Sciatic nerve (tissue), 2 donors: ENCODE data around the gene FAM120A. TPM values are rescaled to one million over a fixed set of nuclear protein-coding genes. Genes with fewer than 3 reads are reported as not detected.
"Not testable (repeated sequence)": the region's sequence is repeated elsewhere in the genome, so short reads cannot be mapped to it uniquely, and the experiment has no call there.

Experiments
- ATAC-seq: fragments of 200-7000 bp; cut with Tn5 transposase; one replicate; pipeline ENCODE4 v1.9.1; 2020; ENCODE audit warnings: mild to moderate bottlenecking, moderate library complexity
- DNase-seq: peaks from one replicate; pipeline ENCODE4 v3.0.0-alpha.2; 2020; ENCODE audit warnings: low spot score
- intact Hi-C: fragments of 100-400 bp; cut with DNase I; formaldehyde crosslinking; loops from one replicate; pipeline ENCODE4 v1.14.2; 2022
- total RNA-seq: library from RNA; stranded (reverse); fragmentation: NEBNext Ultra II Directional; extraction: Animal tissue kit (Norgen Biotek cat#: 25700); gene quantifications from one replicate; pipeline ENCODE4 v1.2.1, GENCODE V29; 2021
- donor health status: DM: no; HTN: no; CAD: no.
- donor health status: DM: no; HTN: no; CAD: no.

The FAM120A gene
- total RNA-seq, 1 donor from 2014 or later, result 74.1 TPM

DNA sequence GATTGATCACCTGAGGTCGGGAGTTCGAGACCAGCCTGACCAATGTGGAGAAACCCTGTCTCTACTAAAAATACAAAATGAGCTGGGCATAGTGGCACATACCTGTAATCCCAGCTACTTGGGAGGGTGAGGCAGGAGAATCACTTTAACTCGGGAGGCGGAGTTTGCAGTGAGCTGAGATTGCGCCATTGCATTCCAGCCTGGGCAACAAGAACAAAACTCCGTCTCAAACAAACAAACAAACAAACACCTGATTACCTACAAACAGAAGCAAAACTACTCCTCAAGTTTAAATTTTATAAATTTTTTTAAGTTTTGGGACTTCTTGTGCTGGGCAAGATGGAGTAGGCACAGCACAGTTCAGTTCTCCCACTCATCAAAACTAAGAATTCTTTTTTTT is 12.2 kb upstream of the FAM120A start:
- ATAC-seq, DNase-seq, intact Hi-C loops: not testable (repeated sequence)

DNA sequence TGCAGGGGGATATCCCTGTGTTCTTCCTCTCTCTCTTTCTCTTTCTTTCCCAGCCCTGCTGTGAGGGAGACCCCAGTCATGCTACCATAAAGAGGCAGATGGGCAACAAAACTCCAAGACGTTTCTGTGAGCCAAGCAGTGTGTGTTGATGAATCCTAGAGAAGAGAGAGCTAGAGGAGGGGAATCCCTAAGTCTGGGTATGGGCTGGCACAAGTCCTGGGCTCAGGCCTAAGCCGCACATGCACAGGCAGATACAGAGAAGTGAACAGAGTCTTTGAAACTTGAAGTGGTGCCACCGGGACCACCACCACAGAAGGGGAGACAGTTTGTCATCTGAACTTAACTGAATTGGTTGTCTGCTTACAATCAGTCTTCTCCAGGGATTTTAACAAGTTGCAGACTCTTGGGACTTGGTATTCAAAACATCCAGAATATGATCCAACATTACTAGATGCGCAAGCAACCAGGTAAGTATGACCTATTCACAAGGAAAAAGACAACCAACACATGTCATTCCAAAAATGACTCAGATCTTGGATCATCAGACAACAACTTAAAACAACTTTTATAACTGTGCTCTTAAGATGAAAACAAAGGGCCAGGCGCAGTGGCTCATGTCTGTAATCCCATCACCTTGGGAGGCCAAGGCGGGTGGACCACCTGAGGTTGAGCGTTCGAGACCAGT is 10.4 kb upstream of the FAM120A start:
- no peak for DNase-seq
- intact Hi-C loops, result no loop called here
- ATAC-seq, result no peak

DNA sequence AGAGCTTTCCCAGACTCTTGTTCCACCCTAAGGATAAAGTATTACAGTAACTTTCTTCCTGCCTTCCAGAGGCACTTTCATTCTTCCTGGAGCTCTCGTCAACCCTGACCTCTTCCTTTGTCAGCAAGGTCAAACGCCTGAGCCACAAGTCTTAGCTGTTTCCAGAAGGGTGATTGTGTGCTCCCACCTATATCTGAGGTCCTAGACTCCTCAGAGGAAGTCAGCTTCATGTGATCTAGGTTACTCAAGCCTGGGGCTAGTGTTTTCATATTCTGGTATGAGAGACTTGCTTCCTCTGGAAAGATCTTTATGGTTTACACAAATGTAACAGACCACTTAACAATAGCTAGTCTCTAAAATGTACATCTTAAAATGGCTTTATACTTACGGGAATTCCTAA is 5.4 kb upstream of the FAM120A start:
- DNase-seq (no peak), ATAC-seq (no peak)
- intact Hi-C loops, result no loop called here

DNA sequence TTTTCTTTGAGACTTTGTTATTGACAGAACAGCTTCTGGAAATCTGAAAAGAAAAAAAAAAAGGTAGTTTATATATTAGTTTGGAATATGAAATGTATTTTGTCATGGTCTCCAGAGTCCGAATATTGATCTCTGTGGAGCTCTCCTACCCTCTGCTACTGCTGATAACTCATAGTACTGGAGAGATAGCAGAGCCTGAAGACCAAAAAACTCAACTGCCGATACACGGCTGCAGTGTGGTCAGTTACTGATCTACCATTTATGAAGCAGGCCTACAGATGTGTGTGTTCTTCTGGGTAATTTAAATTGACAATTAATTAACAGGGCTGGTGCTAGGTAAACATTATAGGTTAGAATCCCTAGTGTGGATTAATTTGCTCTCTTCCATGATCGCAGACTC is 3.8 kb upstream of the FAM120A start:
- no peak for ATAC-seq

DNA sequence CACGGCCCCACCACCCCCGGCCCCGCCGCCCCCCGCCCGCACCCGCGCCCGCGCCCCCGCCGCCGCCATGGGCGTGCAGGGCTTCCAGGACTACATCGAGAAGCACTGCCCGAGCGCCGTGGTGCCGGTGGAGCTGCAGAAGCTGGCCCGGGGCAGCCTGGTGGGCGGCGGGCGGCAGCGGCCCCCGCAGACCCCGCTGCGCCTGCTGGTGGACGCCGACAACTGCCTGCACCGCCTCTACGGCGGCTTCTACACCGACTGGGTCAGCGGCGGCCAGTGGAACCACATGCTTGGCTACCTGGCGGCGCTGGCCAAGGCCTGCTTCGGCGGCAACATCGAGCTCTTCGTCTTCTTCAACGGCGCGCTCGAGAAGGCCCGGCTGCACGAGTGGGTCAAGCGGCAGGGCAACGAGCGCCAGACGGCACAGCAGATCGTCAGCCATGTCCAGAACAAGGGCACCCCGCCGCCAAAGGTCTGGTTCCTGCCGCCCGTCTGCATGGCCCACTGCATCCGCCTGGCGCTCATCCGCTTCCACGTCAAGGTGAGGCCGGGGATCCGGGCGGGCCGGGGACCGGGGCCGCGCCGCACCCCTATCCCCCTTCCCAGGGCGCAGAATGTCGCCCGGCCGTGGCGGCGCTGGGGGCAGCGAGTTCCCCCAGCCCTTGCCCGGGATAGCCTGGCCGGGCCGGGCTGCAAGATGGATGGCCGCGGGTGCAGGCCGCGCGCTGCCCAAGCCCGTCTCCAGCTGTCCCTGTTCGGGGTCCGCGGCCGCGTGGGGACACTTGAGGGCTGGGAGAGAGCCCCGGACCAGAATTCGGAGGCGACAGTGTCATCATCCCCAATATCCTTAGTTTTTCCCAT is 594 bp downstream of the FAM120A start:
- DNase-seq (peak; percentile 75), ATAC-seq (peak; percentile 15)
- intact Hi-C loops, result no loop called here

More for the DNA sequence above, 3.8 kb upstream of the FAM120A start:
- DNase-seq, result no peak
- intact Hi-C loops, result no loop called here

DNA sequence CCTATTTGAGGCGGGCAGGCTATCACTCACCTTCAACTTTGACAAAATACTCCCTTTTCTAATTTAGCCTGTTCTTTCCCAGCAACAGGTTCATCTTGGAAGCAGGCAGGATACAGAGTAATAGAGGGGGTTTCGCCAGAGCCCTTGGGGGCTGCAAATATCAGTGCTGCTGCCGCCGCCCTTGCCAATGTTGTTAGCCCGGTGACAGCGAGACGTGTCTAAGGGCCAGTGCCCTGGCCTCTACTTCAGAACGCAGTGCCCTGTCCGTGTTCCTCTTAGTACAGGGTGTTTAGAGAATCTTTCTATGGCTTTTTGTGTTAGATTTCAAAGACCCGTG is 1.2 kb downstream of the FAM120A start:
- DNase-seq (no peak), ATAC-seq (peak; percentile 36)
- intact Hi-C loops, result no loop called here

DNA sequence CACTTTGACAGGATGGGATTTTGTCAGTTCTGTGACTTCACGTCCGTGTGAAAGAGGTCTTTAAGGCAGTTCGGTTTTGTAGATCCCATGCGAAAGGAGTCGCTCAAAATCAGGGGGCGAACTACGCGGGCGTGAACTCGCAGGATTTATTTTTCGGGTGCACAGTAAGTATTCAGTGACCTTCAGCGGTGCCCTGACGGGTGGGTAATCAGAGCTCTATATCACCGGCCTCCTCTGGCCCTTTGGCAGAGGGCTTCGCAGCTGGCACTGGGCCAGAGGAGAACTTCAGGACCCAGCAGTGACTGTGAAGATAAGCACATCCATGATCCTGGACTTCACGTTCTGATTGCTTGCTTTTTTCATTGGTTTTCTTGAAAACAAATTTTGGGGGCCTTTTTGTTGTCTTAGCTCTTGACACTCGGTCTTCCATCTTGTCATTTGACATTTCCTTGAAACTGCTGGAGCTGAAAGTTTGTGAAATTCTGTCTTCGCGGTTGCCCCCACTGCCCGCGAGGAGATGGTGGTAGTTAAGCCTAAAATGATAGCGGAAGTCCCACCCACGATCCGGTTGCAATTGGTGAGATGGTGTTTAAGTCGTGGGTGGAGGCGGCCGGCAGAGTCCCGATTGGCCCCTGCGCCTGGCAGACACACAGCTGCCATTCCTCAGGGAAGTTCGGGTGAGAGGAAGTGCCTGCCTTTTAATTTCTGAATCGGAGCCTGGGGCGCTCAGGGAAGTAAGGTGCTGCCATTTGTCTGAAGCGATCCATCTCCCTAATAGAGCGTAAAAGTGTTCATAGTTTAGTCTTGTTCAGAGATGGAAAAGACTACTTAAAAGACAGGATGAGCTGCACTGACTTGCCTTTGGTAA is 1.8 kb downstream of the FAM120A start, which contains the start of gene FAM120AOS:
TSS of gene FAM120AOS (minus strand) at position 535 of the 868 bp plus-strand sequence. CDS start 872 bp downstream, outside the sequence.
- ATAC-seq, result peak; percentile 97
- DNase-seq, result peak; percentile 91
- intact Hi-C loops, result no loop called here

DNA sequence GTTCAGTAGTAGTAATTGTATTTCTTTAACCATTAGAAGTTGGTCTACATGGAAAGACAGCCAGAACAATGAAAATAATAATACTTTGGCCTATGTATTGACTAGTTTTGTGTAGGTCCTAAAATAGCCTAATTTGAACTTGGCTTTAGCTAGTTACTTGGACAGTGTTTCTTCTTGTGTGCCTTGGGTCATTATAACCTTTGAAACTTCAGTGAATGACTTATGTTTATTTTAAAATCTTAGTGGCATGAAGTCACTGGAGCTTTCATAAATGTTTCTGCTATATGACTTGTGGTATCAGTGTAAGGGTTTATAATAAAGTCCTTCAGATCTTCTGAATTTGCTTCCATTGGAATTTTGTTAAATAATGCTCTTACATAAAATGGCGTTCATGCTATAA is 4.5 kb downstream of the FAM120A start:
- no peak for ATAC-seq
- DNase-seq, result no peak
- intact Hi-C loops, result no loop called here

DNA sequence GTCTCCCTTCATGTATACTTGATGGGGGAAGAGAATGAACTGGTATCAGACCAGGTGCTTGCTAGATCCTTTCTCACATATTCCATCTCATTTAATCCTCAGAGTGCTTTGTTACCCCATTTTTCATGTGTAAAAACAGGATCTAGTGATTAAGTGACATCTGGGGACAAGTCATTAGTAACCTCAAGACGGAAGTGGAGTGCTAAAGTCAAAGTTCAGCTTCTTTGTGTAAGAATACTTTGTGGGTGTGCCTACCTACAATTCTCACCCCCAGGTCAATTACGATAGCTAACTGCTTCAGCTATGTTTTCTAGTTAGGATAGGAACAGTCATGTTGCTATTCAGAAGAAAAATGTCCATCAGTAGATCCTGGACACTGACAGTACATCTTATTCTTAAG is 5.0 kb downstream of the FAM120A start:
- intact Hi-C loops, result no loop called here
- no peak for DNase-seq
- no peak for ATAC-seq

DNA sequence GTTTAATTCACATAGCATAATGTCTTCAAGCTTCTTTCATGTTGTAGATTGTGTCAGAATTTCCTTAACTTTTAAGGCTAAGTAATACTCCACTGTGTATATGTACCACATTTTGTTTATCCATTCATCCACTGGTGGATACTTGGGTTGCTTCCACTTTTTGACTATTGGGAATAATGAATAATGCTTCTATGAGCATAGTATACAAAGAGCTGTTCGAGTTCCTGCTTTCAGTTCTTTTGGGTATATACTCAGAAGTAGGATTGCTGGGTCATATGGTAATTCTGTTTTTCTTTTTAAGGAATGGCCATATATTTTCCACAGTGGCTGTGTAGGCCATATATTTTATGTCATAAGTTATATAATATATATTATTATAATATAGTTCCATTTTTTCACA is 5.5 kb downstream of the FAM120A start:
- intact Hi-C loops, result no loop called here
- ATAC-seq (no peak), DNase-seq (no peak)

DNA sequence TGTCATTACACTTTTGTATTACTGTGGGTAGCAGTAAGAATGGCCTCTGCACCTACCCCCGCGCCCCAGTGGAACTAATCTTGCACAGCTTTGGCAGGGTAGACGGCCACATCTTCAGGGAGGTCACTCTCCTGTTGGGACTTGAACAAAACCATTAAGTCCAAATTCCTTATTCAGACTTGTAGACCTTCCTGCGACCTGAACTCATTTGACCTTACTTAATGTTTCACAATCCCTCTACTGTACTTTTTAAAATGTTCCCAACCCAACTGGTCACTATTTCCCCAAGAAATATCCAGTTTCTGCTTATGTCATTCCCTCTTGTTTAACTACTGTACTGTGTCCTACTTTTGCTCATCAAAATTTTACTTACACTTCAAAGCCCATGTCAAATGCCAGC is 7.2 kb downstream of the FAM120A start:
- no peak for DNase-seq
- ATAC-seq, result peak; percentile 82
- intact Hi-C loops, result no loop called here

DNA sequence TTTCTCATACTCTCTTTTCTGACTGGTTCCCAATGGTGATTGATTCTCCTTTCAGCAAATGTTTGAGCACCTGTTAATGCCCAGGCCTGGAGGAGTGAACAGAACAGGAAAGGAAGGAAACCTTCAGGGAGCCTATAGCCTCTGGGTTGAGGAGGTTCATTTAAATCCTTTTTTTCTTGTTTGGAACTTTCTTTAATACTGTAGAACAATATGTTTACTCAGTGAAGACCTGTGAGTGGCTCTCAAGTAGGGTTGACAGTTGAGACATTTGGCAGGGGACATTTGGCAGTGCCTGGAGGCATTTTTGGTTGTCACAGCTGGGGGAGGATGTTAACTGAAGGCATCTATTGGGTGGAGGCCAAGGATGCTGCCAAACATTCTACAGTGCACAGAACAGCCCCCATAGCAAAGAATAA is 8.0 kb downstream of the FAM120A start:
- DNase-seq, result no peak
- intact Hi-C loops, result no loop called here
- no peak for ATAC-seq

DNA sequence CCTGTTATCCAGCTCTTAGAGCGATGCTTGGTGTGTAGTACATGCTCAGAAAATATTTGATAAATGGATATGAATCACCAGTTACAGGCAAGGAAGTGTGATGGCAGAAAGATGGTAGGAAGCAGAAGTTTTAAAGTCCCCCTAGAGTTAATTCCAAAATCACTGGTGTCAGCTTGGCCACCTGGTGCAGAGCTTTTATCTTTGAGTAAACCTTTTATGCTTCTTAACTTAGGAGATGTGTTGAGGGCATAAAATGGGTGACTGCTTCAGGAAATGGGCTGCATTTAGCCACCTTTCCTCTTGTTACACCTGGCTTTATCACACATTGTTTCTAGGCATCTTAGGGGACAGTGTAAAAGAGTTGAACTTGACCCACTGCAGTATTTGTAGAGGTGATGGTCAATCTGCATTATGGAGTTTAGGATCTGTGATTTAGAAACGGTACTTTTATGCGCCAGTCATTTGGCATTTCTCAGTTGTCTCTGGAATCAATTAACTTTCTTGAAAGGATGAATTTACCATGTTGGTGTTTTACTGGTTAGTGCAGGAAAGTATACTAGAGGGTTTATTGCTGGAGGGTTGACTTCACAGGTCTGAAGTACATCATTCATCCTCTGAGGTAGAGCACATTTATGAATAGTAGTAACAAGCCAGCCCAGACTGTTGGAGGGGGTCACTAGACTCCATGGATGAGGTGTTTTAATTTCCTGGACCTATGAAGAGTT is 9.4 kb downstream of the FAM120A start:
- ATAC-seq (no peak), DNase-seq (no peak)
- intact Hi-C loops, result no loop called here

DNA sequence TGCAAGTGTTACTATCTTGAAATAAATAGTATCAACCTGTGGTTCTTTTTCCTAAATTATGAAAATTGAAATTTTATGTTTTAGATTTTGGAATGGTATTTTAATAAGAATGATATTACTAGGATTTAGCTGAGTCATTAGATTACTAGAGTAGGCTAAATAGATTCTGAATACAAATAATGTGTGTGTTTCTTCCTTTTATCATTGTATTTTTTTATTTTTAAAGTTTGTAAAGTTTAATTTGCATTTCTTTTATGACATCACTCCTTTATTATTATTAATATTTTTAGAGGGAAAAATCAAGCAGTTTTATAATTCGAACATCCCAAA is 9.9 kb downstream of the FAM120A start:
- intact Hi-C loops, result no loop called here
- ATAC-seq (no peak), DNase-seq (no peak)

DNA sequence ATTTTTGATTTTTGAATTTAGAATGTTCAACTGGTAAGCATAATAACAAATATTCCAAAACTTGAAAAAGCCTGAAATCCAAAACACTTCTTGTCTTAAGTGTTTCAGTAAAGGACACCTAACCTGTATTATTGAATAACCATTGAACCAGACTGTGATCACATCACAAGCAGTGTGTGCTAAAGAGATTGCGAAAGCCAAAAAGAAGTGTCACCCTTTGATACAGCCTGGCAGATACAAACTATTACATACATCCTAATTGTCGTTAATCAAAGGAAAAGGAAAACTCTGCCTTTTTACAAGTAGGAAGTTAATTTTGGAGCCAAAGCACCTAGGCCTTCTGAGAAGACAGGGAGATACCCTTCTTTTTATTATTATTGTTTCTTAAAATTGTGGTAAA is 10.3 kb downstream of the FAM120A start:
- DNase-seq, result no peak
- intact Hi-C loops, result no loop called here
- ATAC-seq, result no peak

DNA sequence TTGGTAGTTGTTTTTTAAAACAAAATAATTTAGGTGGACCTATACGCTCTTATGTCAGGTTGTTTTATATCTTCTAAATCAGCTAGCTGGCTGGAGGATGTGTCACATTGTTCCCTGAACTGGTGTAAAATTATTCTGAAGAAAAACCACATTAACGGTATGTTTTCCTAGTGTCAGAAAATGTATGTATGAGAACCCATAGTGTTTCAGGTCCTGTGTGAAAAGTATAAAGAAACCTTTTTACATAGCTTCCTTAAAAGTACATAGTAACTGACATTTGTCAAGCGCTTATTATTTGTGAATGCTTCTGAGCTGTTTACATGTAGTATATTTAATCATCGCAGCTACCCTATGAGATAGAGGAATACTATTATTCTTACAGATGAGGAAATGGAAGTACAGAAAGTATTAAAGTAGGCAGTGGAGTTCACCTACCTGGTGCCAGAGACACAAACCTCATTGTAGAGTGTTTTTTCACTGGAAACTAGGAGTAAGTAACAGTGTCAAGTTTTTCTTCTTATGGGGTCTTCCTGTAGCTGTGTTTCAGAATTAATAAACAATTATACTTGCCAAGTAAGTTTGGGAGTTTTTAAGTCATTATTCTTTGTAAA is 12.3 kb downstream of the FAM120A start:
- intact Hi-C loops, result no loop called here
- no peak for DNase-seq
- ATAC-seq, result no peak

DNA sequence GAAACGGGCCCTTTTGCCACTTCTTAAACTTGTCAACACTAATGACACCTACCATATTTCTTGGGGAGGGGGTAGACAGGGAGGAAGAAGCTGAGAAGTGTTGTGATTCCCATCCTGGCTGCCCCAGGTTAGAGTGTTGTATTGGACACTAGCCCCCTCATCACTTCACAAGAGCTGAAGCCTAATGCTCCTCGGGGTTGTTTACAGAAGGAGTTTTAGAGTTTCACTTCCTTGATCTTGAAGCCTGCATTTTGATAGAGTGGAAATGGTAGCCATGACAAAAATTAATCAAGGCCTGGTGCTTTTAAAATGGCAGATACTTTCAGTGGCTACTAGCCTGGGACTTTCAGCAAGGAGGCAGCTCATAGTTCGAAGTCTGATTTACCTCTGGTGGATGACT is 12.9 kb downstream of the FAM120A start:
- ATAC-seq (peak; percentile 40), DNase-seq (no peak)
- intact Hi-C loops, result no loop called here

DNA sequence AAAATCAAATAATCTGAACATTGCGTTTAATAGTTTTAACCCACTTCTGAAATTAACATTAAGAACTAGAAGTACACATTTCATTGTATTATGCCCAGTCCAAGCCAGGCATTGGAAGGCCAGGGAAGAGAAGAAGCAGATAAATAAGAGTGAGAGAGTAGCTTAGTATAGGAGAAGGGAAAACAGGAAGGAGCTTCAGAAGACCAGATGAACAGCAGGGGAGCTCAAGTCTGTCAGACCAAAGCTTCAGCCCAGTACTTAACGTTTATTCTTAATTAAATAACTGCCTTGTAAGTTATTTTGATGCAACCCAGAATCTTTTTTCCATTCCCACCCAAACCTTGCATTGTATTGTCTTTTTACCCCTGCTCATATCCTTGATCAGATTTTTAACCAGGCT is 13.4 kb downstream of the FAM120A start:
- intact Hi-C loops, result no loop called here
- DNase-seq (no peak), ATAC-seq (no peak)

DNA sequence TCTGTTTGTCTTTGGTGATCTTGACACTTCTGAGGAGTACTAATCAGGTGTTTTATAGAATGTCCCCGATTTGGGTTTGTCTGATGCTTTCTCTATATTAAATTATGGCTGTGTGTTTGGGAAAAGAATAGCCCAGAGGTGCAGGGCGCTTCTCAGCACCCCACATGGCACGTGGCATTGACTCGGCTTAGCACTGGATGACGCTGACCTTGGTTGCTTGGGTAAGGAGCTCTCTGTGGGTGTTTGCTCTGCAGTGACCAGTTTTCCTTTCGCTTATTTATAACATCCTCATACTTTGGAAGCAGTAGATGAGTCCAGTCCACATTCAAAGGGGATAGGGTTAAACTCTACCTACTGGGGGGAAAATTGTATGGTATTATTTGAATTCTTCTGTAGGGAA is 14.4 kb downstream of the FAM120A start:
- intact Hi-C loops, result no loop called here
- DNase-seq, result no peak
- ATAC-seq, result no peak
